Panc1 (cell line): Measurements from ENCODE around the gene MB21D2.

ENCODE experiments used
- POLR2AphosphoS5 ChIP-seq: IDR thresholded peaks from 2 replicates; pipeline ENCODE4 v1.6.1; 2012; ENCODE audit warnings: mild to moderate bottlenecking, low read depth, low read length, moderate library complexity
- SIN3A ChIP-seq: IDR thresholded peaks from 2 replicates; pipeline ENCODE4 v1.6.1; 2012; ENCODE audit warnings: low read depth, mild to moderate bottlenecking, low read length, moderate library complexity, borderline replicate concordance; ENCODE audit not compliant: insufficient read depth
- TCF7L2 ChIP-seq: IDR thresholded peaks from 2 replicates; pipeline ENCODE4 v1.6.1; 2011; ENCODE audit warnings: mild to moderate bottlenecking, low read depth, low read length, inconsistent platforms
- TF ChIP-seq, protein P1 (sequence below): fragments of 450-650 bp; IDR thresholded peaks from 2 replicates; pipeline ENCODE4 v1.5.1; 2017; ENCODE audit warnings: mild to moderate bottlenecking
- TF ChIP-seq, protein P2 (sequence below), 2 experiments: IDR thresholded peaks; 2 replicates each; pipeline ENCODE4 v1.6.1; 2011 to 2012; ENCODE audit warnings: low read depth in 2 of 2, control low read depth in 1 of 2, low read length in 1 of 2, mild to moderate bottlenecking in 1 of 2, moderate library complexity in 1 of 2; ENCODE audit not compliant: insufficient read depth in 1 of 2

DNA sequence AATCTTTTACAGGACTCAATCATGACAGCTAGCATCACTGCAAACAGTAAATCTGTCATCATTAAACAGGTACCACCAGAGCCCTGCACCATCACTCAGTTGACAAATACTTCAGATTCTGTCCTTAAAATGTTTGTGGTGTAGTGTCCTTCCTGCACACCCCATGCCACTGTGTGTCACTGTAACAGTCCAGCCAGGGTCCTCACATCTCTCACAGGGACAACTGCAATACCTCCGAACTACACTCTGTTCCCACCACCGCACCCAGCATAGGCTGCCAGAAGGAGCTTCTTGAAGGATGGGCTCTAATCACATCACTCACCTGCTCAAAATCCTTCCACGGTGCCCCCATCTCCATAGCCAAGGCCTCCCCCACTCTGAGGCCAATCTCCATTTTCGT, 100.2 kb downstream of the MB21D2 start:
- TF ChIP-seq, protein P1, sequence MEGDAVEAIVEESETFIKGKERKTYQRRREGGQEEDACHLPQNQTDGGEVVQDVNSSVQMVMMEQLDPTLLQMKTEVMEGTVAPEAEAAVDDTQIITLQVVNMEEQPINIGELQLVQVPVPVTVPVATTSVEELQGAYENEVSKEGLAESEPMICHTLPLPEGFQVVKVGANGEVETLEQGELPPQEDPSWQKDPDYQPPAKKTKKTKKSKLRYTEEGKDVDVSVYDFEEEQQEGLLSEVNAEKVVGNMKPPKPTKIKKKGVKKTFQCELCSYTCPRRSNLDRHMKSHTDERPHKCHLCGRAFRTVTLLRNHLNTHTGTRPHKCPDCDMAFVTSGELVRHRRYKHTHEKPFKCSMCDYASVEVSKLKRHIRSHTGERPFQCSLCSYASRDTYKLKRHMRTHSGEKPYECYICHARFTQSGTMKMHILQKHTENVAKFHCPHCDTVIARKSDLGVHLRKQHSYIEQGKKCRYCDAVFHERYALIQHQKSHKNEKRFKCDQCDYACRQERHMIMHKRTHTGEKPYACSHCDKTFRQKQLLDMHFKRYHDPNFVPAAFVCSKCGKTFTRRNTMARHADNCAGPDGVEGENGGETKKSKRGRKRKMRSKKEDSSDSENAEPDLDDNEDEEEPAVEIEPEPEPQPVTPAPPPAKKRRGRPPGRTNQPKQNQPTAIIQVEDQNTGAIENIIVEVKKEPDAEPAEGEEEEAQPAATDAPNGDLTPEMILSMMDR: no peak; the same call in 1 of the 2 replicates
- TF ChIP-seq POLR2AphosphoS5 (no peak), SIN3A (no peak), TCF7L2 (no peak)
- TF ChIP-seq, protein P2, sequence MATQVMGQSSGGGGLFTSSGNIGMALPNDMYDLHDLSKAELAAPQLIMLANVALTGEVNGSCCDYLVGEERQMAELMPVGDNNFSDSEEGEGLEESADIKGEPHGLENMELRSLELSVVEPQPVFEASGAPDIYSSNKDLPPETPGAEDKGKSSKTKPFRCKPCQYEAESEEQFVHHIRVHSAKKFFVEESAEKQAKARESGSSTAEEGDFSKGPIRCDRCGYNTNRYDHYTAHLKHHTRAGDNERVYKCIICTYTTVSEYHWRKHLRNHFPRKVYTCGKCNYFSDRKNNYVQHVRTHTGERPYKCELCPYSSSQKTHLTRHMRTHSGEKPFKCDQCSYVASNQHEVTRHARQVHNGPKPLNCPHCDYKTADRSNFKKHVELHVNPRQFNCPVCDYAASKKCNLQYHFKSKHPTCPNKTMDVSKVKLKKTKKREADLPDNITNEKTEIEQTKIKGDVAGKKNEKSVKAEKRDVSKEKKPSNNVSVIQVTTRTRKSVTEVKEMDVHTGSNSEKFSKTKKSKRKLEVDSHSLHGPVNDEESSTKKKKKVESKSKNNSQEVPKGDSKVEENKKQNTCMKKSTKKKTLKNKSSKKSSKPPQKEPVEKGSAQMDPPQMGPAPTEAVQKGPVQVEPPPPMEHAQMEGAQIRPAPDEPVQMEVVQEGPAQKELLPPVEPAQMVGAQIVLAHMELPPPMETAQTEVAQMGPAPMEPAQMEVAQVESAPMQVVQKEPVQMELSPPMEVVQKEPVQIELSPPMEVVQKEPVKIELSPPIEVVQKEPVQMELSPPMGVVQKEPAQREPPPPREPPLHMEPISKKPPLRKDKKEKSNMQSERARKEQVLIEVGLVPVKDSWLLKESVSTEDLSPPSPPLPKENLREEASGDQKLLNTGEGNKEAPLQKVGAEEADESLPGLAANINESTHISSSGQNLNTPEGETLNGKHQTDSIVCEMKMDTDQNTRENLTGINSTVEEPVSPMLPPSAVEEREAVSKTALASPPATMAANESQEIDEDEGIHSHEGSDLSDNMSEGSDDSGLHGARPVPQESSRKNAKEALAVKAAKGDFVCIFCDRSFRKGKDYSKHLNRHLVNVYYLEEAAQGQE (IDR thresholded peaks at IDR 0.05; ENCODE audit: insufficient read depth in 1 of 2, low read depth in 2 of 2, low read length in 1 of 2): no peak
